Ishikawa (cell line): ENCODE measurements around the gene ZW10.

Source experiments
- CEBPB ChIP-seq: IDR thresholded peaks from 2 replicates; pipeline ENCODE4 v1.6.1; 2012
- CREB1 ChIP-seq: IDR thresholded peaks from 2 replicates; pipeline ENCODE4 v1.6.1; 2012; ENCODE audit warnings: low read depth
- EP300 ChIP-seq: IDR thresholded peaks from 2 replicates; pipeline ENCODE4 v1.6.1; 2012; ENCODE audit warnings: borderline replicate concordance
- NFIC ChIP-seq: IDR thresholded peaks from 2 replicates; pipeline ENCODE4 v1.6.1; 2012
- TAF1 ChIP-seq: IDR thresholded peaks from 2 replicates; pipeline ENCODE4 v1.6.1; 2012; ENCODE audit warnings: low read depth, mild to moderate bottlenecking
- TEAD4 ChIP-seq: IDR thresholded peaks from 2 replicates; pipeline ENCODE4 v1.6.1; 2012
- YY1 ChIP-seq: IDR thresholded peaks from 2 replicates; pipeline ENCODE4 v1.6.1; 2012; ENCODE audit warnings: low read depth
- TF ChIP-seq, protein P1 (sequence below): IDR thresholded peaks from 2 replicates; pipeline ENCODE4 v1.6.1; 2012
- TF ChIP-seq, protein P2 (sequence below): IDR thresholded peaks from 2 replicates; pipeline ENCODE4 v1.6.1; 2012
- TF ChIP-seq, protein P3 (sequence below): IDR thresholded peaks from 2 replicates; pipeline ENCODE4 v1.6.1; 2012; ENCODE audit warnings: low read depth, mild to moderate bottlenecking

DNA sequence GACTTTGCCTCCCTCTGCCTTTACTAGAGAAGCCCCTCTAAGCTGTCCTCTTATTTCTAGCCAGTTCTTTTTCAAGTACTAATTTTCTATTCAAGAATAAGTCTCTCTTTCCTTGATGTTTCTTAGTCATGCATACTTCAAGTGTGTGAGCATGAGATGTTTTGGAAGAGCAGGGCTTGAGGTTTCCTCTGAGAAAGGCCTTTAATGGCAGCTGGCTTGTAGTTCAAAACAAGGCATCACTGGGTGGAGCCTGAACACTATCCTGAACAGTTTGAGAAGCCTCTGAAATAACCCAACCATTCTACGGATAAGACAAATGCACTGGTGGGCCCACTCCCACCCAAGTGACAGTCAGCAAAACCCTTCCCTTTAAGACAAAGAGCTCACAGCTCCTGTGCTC lies 43.7 kb upstream of the ZW10 start:
- TF ChIP-seq YY1 (no peak), TEAD4 (no peak), CEBPB (no peak), EP300 (no peak), NFIC (no peak), CREB1 (no peak), TAF1 (no peak)
- TF ChIP-seq, protein P1, sequence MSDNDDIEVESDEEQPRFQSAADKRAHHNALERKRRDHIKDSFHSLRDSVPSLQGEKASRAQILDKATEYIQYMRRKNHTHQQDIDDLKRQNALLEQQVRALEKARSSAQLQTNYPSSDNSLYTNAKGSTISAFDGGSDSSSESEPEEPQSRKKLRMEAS, result no peak
- TF ChIP-seq, protein P2, sequence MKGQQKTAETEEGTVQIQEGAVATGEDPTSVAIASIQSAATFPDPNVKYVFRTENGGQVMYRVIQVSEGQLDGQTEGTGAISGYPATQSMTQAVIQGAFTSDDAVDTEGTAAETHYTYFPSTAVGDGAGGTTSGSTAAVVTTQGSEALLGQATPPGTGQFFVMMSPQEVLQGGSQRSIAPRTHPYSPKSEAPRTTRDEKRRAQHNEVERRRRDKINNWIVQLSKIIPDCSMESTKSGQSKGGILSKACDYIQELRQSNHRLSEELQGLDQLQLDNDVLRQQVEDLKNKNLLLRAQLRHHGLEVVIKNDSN, result no peak
- TF ChIP-seq, protein P3, sequence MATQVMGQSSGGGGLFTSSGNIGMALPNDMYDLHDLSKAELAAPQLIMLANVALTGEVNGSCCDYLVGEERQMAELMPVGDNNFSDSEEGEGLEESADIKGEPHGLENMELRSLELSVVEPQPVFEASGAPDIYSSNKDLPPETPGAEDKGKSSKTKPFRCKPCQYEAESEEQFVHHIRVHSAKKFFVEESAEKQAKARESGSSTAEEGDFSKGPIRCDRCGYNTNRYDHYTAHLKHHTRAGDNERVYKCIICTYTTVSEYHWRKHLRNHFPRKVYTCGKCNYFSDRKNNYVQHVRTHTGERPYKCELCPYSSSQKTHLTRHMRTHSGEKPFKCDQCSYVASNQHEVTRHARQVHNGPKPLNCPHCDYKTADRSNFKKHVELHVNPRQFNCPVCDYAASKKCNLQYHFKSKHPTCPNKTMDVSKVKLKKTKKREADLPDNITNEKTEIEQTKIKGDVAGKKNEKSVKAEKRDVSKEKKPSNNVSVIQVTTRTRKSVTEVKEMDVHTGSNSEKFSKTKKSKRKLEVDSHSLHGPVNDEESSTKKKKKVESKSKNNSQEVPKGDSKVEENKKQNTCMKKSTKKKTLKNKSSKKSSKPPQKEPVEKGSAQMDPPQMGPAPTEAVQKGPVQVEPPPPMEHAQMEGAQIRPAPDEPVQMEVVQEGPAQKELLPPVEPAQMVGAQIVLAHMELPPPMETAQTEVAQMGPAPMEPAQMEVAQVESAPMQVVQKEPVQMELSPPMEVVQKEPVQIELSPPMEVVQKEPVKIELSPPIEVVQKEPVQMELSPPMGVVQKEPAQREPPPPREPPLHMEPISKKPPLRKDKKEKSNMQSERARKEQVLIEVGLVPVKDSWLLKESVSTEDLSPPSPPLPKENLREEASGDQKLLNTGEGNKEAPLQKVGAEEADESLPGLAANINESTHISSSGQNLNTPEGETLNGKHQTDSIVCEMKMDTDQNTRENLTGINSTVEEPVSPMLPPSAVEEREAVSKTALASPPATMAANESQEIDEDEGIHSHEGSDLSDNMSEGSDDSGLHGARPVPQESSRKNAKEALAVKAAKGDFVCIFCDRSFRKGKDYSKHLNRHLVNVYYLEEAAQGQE, result no peak
